DMS53 (cell line): ENCODE data around the gene DCLK1.
A peak's percentile ranks its signal among the peaks of the same experiment; 100 is the strongest.

Experiments
- DNase-seq: peaks from one replicate; lab custom pipeline; 2025; lab: John Stamatoyannopoulos, UW

Gene DCLK1

DNA sequence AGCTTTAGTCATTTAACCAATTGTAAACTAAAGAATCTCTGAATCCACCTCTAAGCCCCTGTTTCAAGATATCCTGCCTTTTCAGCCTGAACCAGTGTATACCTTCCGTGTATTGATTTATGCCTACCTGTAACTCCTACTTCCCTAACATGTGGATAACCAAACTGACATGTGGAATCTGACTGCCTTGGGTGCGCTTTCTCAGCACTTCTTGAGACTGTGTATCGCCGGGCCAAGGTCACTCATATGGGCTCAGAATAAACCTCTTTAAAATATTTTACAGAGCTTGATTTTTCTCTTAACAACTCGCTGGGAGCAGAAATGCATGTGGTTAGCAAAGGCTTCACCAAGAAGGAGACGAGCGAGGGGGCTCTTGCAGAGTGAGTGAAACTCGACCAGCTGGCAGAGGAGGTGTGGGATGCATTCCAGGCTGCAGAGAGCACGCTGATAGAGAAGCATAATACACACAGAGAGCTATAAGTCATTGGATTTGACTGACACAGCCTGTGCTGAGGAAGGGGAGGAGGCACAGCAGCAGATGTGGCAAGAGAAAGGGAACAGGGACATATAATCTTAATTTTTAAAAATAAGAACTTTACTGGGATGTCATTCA, 386.5 kb downstream of the DCLK1 start:
- DNase-seq: no peak

DNA sequence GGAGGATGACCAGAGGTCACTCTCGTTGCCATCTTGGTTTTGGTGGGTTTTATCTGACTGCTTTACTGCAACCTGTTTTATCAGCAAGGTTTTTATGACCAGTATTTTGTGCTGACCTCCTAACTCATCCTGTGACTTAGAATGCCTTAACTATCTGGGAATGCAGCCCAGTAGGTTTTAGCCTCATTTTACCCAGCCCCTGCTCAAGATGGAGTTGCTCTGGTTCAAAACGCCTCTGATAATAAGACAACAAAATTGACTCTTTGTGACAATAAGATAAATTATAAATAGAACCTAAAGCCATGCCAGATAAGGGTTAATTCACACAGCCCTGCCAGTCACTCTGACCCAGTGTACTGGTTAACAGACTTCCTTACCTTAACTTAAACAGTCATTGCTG, 387.0 kb downstream of the DCLK1 start:
- DNase-seq: no peak

GRCh38 chr13:35743165-35743564, 388.0 kb downstream of the DCLK1 start:
- DNase-seq: no peak

- DNase-seq: no peak
These were observed 389.5 kb downstream of the DCLK1 start for GRCh38 chr13:35741657-35742056.

- no peak for DNase-seq
These were observed 394.3 kb downstream of the DCLK1 start for GRCh38 chr13:35736876-35737275.

DNA sequence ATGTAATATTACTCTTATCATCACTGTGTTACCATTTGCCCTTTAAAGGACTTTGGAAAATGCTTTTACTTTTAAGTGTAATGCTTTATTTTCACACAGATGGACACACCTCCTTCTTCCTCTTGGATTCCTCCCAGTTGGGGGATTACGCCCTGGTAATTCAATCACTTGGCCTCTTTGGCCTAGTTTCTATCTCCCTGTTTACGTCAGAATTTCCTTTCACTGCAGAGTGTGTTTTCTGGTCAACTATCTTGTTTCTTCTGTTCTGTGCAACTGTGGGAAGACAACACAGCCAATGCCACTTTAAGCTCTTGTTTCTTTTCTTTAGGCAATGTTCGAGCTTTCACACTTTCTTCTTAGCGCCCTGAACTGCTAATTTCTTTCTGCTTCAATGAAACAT, 397.4 kb downstream of the DCLK1 start:
- DNase-seq: no peak

DNA sequence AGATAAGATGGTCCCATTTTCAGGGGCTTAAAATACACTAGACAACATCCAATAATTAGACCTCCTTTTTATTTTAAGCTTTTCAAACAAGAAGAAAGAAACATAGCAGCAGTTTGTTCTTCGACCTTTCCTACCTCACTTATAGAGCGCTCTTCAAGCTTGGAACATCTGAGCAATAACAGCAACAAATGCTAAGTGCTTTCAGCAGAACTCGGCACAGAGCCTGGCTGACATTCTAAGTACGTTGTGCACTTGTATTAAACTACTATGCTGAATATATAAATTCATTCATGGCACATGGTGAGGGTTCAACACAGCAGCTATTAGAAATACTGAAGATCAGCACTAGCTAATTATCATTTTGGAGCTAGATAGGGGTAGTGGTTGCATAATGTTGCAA, 398.6 kb downstream of the DCLK1 start:
- no peak for DNase-seq

GRCh38 chr13:35731471-35731870, 399.7 kb downstream of the DCLK1 start:
- DNase-seq: no peak

- DNase-seq: no peak
These were observed 401.1 kb downstream of the DCLK1 start for GRCh38 chr13:35729926-35730627.

DNA sequence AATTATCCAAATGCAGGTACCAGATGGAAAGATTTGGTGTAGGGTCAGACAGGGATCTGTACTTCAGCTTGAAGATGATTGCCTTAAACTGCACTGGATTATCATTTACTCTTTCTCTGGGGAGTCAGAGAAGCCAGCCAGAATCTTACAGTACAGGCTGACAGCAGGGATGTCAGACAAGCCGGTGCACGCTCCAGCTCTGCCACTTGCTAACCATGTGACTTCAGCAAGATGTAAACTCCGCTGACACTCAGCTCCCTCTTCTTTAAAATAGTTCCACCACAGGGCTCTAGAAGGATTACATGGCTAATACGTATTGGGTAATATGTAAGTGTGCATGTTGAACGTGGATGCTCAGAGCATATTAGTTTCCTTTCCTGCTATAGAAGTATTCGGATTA, 403.3 kb downstream of the DCLK1 start:
- no peak for DNase-seq

GRCh38 chr13:35724446-35724845, 406.7 kb downstream of the DCLK1 start:
- no peak for DNase-seq

- no peak for DNase-seq
These were observed 407.4 kb downstream of the DCLK1 start for GRCh38 chr13:35723821-35724220.

- DNase-seq: no peak
These were observed 408.1 kb downstream of the DCLK1 start for GRCh38 chr13:35723053-35723461.

- no peak for DNase-seq
These were observed 408.6 kb downstream of the DCLK1 start for GRCh38 chr13:35722458-35723052.

GRCh38 chr13:35720690-35721554, 410.3 kb downstream of the DCLK1 start:
- DNase-seq: peak; percentile 71

- peak; percentile 30 for DNase-seq
These were observed 410.9 kb downstream of the DCLK1 start for GRCh38 chr13:35720290-35720689.
